Left forelimb (tissue), 1 donor: Measurements from ENCODE around the gene SYT5.
"Not testable (repeated sequence)": the region's sequence is repeated elsewhere in the genome, so short reads cannot be mapped to it uniquely, and the experiment has no call there.

Experiments
- DNase-seq: peaks from one replicate; pipeline ENCODE4 v3.0.0-alpha.2; 2018; ENCODE audit warnings: low spot score

SYT5 gene

DNA sequence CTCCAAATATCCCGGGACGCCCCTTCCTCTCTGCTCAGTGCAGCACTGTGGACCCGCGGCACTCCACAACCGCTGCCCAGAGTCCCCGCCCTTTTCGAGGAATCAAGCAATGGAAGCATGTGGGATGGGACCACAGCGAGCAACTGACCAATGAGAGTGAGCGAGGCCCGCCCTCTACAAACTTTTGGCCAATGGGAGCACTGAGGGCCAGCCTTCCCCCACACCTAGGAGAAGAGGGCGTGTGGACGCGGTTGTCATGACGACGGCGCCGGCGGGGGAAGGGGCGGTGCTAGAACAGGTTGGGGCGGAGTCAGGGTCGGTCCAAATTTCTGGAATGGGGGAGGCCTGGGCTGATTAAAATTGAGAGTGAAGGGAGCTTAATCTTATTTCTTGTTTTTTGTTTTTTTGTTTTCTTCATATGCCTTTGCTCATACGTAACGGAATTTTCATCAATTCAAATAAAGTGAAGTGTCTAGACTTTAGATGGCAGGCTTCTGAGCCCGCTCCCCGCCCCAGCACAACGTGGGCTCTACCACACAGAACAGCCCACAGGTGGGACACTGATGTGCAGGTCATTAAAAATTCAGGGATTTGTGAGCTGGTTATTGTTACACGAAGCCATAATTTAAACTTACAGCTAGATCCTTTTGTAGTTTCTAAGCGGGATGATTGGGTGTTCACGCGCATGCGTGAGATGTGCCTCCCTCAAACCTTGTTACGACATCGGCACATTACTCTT is 13.4 kb downstream of the SYT5 start, which contains the start of gene DNAAF3:
Gene DNAAF3, minus strand, starts transcription at position 84 of the 739 bp plus-strand sequence. CDS start 200 bp downstream, outside the sequence.
- peak; percentile 88 for DNase-seq

DNA sequence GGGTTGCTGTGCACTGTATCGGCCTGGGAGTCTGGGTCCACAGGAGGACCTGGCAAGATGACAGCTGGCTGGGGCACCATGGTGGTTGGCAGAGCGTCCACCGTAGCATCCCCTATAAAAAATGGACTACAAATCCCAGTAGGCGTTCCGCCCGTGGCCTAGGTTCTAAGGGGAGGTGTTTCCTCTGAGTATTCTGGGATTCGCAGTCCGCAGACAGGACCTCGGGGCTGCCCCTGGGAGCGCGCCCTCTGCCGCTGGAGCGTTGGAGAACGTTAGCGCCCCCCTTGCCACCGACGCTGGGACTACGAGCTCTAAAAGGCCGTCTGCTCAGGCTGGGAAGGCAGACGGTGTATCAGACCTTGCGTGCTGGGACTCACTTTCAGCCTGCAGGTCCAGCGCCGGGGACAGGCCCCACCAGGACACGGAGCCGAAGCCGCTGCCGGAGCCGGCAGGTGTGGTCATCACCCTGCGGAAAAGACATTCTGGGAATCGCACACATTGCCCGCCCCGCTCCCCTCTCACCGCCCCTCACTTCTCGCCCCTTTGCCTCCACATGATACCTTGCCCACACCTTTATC is 14.0 kb downstream of the SYT5 start:
- no peak for DNase-seq

DNA sequence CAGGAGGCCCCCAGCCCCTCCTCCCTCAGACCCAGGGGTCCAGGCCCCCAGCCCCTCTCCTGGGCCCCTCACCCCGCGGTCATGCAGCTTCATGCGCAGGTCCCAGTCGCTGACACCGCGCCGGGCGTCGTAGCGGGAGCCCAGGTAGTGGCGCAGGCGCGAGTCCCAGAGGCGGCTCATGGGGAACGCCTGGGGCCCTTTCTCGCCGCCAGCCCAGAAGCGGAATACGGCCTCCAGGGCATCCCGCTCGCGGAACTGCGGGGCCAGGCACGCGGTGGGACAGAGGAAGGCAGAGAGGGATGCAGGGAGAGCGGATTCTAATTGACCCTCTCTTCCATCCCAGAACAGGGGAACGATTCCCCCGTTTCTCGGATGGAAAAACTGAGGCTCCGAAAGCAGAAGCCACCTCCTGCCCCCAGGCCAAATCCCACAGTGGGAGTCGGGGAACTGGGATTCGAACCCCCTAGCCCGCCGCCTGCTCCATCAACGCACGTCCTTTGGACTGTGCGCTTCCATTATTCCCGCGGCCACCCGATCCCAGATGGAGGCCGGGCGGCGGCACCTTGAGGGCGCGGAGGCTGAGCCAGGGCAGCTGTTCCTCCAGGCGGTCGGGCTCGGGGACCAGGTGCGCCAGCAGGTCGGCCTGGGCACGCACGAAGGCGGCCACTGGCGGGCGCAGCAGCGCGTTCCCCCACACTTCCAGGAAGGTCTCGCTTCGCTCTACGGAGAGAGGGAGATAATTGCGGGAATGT is 18.3 kb downstream of the SYT5 start:
- no peak for DNase-seq

DNA sequence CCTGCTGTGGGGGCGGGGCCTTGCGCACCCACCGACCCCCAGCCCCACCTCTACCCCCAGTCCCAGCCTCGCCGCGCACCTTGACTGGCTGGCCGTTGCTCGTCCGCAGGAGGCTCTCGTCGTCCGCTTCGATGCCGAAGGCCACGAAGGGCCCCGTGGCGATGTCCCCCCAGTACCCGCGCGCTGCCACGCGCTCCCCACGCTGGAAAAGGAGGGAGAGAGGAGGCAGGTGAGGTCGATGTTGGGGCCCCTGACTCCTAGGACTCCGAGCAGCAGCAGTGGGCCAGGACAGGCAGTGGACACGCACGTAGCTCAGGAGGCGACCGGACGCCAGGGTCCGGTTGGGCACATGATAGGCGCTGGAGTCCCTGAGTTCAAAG is 19.1 kb downstream of the SYT5 start:
- DNase-seq: no peak

DNA sequence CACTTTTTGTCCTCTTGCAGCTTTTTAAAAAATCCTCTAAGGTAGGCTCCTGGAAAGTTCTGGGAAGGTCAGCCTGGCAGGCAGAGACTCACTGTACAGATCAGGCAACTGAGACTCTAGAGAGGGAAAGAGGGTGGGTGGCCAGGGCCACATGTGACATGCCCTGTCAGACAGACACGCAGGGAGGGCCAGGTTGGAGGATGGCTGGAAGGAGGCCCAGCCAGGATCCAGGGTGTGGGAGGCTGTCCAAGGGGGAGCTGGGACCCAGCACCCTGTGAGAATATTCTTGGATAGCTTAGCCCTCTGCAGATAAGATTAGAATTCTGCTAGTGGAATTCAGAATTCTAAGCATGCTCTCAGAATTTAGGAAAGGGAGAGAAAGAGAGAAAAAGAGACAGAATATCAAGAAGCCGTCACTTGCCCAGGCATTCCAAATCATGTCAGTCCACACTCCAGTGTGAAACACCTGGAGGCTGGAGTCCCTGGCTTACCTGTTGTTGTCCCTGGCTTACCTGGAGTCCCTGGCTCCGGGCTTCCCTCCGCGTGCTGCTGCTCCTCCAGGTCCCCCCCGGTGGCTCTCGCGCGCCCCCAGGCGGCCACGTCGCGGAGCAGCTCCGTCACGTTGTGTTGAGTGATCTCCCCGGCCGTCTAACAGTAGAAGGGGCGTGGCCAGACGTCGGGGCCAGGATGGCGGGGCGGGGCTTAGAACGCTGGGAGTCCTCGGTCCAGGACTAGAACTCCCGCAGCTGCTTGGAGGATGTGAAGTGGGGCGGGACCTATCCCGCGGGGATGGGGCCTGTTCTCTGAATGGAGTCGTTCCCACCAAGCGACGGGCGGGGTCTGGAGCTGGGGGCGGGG is 19.7 kb downstream of the SYT5 start:
- peak; percentile 79 for DNase-seq

DNA sequence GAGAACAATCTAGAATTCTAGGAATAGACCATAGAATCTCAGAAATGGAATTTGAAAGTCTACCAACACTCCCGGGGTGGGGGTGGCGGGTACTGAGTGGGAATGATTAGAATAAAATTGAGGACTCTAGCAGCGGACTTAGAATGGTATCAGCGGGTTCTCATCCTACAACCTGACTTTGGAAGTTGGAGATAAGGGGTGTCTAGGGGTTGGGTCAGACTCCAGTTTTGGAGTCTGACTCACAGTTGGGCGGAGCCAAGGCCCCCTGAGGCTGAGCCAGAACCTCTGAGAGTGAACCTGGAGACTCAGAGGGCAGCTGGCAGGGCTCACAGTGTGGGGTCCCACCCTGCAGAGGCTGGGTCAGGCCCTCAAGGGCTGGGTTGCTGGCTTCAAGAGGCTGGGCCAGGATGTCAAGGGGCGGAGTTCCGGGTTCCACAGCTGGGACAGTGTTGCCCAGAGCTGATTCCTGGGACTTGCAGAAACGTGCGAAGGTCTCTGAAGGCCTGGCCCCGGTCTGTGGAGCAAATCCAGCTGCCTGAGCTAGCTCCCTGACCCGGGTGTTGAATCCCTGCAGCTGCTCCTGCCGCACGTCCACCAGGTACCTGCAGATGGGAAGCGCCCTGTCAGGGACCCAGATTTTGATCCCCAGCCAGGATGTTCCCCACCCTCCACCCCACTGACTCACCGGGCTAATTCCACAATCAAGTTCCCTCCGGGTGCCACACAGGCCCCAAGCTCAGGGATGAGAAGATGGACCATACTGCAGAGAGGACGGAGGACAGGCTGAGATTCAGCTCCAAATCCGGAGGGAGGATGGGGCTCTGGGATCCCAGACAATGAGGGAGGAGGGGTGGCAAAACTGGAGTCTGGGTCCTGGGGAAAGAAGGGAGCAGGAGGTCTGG is 21.0 kb downstream of the SYT5 start:
- no peak for DNase-seq

DNA sequence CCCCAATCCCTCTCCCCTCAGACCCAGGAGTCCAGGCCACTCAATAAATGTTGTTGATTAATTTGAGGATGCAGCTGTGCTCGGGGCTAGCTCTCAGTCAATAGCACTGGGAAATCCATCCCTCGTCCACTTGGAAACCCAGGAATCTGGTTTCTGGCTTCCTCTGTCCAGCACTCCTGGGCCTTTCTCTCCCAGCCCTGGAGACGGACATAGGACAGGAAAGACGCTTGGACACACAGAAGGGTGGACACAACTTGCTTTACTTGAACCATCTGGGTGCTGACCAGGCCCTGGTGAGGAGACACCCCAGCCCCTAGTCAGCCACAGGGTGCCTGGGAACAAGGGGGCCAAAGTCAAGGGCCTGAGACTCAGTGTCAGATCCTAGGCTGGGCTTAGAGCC is 21.7 kb downstream of the SYT5 start:
- no peak for DNase-seq

DNA sequence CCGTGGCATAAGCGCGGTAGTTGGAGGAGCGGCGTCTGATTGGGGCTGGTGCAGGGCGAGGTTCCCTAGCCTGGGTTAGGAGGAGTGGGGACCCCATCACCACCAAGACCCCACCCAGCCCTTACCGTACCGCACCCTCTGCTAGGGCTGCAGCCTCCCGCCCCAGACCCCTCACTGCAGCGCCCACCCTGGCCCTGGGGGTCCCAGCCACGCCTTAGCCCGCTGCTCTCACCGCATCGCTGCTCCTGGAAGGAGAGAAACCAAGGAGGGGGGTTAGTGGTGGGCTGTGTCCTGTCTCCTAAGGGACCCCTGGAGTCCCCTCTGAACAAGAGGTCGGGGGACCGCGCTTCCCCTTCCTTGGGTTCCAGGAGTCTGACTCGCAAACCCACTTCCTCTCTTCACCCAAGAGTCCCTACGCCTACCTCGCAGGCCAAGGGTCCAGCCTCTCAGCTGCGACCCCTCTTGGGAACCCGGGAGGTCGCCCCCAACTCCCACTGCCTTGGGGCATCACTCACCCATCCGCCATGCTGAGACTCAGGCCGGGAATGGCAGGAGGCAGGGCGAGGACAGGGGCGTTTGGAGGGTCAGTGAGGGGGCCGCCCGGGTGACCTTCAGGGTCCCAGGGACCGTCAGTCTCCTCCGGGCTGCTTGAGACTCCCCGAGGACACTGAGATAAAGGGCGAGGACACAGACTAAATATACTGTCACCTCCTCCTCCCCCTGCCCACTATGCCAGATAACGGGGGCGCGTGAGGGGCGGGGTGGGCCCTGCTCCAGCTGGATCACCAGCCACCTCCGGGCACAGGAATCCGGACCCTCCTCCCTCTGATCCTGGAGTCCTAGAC is 22.8 kb downstream of the SYT5 start, which contains the start of gene TNNI3:
Gene TNNI3, minus strand, starts transcription at position 669 of the 845 bp plus-strand sequence. Its CDS starts 143 bp downstream, at position 526.
- no peak for DNase-seq

DNA sequence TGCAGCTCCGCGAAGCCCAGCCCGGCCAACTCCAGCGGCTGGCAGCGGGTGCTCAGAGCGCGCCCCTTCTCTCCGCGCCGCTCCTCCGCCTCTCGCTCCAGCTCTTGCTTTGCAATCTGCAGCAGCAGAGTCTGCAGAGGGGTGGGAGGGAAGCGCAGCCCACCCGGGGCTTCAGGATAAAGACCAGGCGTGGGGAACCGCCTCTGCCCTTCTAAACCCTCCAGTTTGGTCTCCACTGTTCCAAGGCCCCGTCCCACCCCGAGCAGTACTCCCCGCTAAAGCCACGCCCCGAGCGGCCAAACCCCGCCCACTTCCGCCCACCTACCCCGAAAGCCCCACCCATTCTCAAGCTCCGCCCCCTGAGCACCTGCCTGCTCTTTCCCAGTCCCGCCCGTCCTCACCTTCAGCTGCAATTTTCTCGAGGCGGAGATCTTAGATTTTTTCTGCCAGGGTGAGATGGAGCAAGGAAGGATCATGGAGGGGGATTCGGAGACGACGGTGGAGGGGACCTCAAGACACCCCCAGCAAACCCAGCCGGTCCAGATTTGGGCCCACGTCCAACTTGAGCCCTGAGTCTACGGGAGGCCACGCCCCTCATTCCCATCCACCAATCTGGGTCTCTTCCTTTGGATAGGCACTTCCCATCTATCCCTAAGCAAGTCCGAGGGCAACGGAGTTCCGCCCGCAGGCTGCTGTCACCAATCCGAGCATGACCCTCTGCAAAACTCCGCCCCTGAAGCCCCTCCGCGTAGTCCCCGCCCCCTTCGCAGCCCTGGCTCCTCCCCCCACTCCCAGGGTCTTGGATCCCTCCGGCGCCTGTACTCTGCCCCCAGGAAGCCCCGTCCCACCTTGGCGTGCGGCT is 23.7 kb downstream of the SYT5 start:
- no peak for DNase-seq

DNA sequence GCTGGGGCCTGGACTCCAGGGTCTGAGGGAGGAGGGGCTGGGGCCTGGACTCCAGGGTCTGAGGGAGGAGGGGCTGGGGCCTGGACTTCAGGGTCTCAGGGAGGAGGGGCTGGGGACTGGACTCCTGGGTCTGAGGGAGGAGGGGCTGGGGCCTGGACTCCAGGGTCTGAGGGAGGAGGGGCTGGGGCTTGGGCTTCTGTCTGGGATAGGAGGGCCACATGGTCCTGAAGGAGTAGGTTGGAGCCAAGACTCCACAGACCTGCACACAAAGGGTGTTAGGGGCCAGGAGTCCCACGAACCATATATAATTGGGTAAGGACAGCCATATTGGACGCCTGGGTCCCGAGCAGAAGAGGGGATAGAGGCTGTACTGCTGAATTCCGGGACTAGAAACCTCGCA is 24.3 kb downstream of the SYT5 start:
- not testable (repeated sequence) for DNase-seq

DNA sequence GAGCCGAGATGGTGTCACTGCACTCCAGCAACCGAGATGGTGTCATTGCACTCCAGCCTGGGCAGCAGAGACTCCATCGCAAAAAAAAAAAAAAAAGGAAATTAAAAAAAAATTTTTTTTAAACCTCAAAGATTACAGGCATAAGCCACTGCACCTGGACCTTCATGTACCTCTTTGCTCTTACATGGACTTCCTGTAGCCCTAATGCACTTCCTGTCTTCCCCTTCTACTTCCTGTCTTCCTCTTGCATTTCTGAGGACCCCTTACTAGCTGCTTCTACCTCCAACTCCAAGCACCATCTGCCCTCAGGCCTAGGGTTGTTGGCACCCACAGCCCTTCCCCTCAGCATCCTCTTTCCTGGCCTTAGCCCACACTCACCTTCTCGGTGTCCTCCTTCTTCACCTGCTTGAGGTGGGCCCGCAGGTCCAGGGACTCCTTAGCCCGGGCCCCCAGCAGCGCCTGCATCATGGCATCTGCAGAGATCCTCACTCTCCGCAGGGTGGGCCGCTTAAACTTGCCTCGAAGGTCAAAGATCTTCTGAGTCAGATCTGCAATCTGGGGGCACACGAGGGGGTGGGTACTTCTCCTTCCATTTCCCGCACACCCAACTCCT is 26.3 kb downstream of the SYT5 start:
- no peak for DNase-seq

DNA sequence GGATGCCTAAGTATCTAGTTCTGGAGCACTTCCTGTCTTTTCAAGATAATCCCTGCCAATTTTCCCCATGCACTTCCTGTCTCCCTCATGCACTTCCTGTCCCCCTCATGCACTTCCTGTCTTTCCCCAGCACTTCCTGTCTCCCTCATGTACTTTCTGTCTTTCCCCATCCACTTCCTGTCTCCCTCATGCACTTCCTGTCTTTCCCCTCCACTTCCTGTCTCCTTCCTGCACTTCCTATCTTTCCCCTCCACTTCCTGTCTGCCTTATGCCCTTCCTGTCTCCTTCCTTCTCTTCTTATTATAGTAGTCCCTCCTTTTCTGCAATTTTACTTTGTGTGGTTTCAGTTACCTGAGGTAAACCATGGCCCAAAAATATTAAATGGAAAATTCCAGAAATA is 28.1 kb downstream of the SYT5 start:
- no peak for DNase-seq

DNA sequence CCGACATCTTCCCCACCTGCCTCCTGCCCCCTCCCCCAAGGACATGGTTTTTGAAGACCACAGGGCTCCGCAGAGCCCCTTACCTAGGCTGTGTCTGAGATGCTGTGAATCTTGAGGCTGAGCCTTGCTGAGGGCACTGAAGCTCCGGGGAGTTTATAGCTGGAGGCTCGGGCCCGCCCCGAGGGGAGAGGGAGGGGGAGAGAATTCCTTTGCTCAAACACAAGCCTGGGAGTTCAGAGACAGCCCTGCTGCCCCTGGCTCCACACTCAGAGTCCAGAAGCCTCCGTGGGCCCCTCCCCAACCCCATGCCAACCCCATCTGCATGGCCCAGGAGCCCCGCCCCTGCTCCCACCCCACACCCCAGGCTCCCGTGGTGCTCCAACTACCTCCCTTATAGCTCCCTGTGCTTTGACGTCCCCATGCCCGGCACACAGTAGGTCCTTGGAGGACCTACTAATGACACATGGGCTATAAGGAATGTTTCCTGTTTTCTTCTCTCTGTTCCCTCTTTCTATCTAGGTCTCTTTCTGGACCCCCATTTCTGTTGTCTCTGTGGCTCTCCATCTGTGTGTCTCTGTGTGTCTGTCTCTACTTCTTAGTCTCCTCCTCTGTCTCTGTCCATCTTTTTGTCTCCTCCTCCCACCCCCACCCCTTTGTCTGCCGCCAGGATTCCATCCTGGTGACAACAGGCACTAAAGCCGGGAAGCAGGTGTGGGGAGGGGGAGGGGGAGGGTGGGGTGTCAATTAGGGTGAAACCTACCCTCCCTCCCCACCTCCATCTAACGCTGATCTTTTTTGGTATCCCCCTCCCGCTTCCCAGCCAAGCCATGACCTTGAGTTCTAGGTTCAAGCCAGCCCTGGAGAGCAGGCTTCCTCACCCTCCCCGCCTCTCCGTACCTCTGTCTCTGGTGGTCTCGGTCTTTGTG is 30.7 kb downstream of the SYT5 start, which contains the start of gene TNNT1:
Gene TNNT1, minus strand, starts transcription at position 129 of the 926 bp plus-strand sequence. CDS start 2,049 bp downstream, outside the sequence.
- DNase-seq: no peak

DNA sequence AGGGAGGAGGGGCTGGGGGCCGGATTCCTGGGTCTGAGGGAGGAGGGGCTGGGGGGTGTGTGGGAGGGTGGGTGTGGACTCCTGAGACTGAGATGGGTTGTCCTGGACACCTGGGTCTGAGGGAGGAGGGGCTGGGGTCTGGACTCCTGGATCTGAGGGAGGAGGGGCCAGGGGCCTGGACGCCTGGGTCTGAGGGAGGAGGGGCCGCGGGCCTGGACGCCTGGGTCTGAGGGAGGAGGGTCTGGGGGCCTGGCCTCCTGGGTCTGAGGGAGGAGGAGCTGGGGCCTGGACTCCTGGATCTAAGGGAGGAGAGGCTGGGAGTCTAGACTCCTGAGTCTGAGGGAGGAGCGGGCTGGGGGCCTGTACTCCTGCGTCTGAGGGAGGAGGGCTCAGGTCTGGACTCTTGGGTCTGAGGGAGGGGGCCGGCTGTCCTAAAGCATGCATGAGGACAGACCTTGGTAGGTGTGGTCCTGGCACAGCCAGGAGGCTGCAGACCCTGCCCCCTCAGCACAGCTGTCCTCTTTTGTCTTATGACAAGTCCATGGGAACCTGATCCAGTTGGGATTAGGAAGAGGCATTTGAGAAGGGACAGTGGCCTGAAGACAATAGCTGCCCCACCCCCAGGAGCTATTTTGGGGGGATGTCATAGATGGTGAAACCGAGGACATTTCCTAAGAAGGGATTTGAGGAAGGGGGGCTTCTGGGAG is 32.4 kb downstream of the SYT5 start:
- no peak for DNase-seq

DNA sequence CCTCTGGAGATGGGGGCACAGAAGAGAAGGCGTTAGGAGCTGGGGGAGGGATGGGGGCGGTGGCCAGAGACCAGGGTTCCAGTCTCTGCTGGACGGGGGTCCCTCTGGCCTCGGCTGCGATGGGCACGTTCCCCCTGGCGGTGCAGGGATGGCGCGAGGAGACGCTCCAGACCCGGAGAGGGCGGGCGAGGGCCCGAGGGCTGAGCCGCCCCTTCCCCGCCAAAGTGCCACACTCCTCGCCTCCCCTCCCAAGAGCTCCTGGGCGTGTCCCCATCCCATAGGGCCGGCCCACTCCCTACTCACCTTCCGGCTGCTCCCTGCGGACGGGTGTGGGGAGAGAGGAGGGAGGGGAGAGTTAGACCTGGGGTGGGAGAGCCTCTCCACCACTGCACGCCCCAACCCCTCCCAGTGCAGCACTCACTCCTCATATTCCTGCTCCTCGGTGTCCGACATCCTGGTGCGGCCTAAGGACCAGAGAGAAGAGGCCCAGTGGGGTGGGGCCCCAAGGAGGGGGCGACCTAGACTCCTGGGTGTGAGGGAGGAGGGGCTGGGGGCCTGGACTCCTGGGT is 33.3 kb downstream of the SYT5 start:
- no peak for DNase-seq

DNA sequence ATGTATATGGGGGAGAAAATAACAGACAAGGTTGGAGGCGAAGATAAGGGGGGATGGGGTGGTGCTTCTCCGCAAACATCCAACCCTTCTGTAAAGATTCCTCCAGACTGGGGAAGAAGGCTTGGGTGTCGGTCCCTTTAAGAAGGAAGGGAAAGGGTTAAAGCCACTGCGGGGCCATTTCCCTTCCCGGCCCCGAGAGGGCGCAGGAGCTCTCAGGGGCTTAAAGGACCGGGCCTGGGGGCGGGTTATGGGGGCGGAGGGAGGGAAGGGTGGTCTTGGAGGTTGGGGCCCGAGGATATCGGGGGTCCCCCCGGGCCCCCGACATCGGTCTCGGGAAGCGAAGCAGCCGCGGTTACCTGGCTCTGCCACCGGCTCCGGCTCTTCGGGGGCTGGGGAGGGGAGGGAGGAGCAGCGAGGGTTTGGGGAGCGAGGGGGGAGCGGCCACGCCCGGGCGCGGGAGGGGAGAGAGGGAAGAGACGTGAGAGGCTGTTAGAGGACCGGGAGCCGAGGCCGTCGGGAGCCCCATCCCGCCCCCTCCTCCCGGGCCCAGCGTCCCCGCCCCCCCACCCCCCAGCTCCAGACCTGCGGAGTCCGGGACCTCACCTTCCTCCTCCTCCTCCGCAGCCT is 33.9 kb downstream of the SYT5 start:
- no peak for DNase-seq
